HG03520 (cell line): ENCODE data around the gene POLE4.
A peak's percentile ranks its signal among the peaks of the same experiment; 100 is the strongest.

Experiments used
- ATAC-seq: cut with Tn5 transposase; IDR thresholded peaks from one replicate; pipeline ENCODE4 v1.9.1; 2021; ENCODE audit warnings: mild to moderate bottlenecking, moderate library complexity; ENCODE audit not compliant: unreplicated experiment

The POLE4 gene

GRCh38 chr2:74958274-74959105, at the start of gene POLE4:
TSS of gene POLE4 (plus strand) at chr2:74958643. CDS start at chr2:74958680, 37 bp downstream.
- ATAC-seq, result peak; percentile 91

DNA sequence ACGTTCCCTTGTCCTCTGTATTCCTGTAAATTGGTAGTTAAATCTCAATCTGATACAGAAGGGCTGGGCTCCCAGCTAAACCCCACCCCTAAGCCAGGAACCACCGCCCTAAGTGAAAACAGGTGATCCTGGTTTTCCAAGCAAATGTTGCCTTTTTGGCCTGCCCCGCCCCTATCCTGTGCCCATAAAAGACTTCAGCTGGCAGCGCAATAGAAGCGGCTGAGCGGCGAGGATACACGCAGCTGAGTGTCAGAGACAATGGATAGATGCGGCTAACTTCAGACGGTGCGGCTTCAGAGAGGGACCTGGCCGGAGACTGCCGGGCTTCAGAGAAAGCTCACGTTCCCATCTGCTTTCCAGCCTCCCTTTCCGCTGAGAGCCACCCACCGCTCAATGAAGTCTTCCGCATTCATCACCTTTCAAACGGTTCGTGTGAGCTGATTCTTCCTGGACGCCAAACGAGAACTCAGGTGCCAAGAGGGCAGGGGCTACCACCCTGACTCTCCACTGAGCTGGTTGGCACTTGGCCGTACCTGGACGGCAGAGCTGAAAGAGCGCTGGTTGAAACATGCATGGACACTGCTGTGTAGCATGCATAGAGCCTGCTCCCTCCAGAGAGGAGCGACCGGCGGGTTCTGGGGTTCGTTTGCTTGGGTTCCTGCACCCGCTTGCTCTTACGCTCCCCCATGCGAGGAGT, 49.5 kb upstream of the POLE4 start:
- ATAC-seq, result no peak

GRCh38 chr2:74910245-74910644, 48.2 kb upstream of the POLE4 start:
- no peak for ATAC-seq

DNA sequence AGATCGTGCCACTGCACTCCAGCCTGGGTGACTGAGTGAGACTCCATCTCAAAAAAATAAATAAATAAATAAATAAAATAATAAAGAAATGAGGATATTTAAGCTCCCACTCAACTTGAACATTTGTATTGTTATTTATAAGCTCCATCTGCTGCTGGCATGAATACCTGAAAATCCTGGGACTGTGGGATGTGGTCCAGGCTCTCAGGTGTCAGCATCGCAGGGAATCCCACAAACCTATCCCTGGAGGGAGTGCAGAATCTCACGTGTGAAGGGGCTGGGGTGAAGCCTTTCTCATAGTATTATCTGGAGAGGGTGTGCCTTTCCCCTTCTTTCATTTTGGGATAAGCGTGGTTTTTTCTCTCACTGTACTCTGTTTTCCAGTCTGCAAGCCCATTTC, 47.4 kb upstream of the POLE4 start:
- no peak for ATAC-seq

DNA sequence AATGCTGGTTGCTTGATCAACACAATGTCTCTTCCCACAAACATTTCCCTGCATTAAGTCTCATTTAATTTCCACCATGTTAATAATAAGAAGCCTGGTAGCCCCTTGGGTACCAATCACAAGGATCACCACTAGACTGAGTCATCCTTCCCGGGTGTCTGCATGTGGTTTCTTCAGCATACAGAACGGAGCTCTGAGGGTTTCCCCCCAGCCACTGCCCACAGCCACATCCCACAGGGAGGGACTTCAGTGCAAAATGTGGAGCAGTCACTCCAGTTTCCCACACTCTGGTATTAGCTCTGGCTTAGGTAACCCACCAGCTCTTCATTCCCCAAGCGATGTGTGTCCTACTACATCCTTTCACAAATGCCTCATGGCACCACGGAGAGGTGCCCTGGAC, 42.7 kb upstream of the POLE4 start:
- no peak for ATAC-seq

DNA sequence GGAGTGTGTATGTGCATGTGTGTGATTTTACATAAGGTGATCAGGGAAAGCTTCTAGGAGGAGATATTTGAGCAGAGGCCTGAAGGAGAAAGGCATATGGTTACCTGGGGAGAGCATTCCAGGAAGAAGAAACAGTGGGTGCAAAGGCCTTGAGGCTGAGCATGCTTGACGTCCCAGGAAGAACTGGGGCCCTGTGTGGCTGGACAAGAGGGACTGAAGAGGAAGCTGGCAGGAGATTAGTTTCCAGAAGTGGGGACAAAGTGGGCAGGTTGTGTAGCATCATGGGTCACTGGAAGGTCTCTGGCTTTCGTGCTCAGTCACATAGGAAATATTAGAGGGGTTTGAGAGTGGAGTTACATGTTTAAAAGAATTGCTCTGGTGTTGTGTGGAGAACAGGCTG, 42.0 kb upstream of the POLE4 start:
- ATAC-seq, result no peak

DNA sequence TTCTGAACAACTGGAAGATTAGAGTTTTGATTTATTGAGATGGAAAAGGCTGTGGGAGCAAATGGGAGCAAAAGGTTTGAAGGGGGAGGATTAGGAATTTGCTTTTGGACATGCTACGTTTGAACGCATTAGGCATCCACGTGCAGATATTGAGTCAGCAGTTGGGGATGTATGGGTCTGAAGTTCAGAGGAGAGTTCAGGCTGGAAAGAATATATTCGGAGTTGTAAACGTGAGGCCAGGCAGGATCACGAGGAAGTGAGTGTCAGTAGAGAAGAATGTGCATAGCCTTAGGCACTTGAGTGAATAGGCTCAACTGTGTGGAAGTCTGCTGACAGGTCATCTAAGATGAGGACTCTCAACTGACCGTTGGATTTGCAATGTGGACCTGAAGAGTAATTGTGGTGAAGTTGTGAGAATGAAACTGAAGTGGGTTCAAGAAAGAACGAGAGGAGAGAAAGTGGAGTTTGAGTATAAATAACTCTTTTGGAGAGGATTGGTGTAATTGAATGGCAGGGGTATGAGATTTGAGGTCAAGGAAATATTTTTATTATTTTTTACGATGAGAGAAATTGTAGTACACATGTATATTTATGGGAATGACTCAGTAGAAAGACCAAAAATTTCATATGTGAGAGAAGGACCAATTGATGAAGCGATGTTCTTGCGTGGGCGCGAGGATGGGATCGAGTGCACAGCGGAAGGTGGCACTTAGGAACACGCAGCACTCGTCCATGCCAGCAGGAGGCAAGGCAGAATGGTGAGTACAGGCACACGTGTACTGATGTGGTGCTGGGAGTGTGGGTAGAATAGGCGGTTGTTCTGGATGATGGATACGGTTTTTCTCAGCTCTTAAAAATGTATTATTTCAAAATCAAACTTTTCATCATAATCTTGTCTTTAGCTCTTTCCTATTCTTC, 40.5 kb upstream of the POLE4 start:
- no peak for ATAC-seq

GRCh38 chr2:74919827-74920226, 38.6 kb upstream of the POLE4 start:
- ATAC-seq, result no peak

- ATAC-seq, result no peak
These were observed 37.2 kb upstream of the POLE4 start for GRCh38 chr2:74921236-74921736.

DNA sequence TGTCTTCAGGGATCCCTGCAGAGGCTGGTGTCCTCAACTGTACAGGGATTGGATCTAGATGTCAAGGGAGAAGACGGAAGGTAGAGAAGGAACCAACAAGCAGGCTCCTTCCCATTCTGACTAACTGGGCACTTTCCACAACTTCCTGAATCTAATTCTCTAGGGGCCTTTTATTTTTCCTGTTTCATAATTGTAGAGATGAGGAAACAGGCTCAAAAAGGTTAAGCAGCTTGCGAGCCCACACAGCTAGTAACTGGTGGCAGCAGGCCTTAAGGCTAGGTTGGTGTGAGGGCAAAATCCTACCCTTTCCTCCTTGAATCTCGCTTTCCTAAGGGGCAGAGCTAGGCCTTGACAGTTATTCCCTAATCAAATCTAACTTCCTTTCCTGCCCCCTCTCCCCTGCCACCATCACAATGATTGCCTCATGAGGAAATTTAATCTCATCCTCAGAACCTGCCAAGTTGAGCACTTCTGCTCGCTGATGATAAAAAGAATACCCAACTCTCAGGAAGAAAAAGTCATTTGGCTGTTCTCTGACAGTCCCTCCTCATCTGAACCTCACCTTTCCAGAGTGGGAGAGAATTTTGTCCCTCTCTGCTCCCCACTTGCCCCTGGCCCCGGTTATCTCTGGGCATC, 35.7 kb upstream of the POLE4 start:
- ATAC-seq, result no peak

GRCh38 chr2:74924463-74925265, 33.8 kb upstream of the POLE4 start:
- no peak for ATAC-seq

DNA sequence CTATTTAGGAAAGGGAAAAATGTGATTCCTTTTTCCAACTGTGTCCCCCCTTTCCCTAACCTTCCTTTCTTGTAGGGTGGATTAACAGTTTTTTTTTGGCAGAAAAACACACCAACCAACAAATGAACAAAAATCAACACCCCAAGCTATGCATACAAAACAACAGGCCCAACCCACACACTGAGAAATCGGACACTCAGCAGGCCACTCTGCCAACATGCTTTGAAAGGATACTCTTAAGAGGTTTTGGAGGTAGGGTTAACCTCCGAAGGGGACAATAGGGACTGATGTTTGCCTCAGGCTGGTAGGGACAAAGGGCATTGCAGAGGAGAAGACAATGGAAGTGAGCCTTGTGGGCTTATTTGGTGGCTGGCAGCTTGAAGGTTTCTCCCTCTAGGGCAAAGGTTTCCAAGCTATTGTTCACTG, 33.1 kb upstream of the POLE4 start:
- no peak for ATAC-seq

DNA sequence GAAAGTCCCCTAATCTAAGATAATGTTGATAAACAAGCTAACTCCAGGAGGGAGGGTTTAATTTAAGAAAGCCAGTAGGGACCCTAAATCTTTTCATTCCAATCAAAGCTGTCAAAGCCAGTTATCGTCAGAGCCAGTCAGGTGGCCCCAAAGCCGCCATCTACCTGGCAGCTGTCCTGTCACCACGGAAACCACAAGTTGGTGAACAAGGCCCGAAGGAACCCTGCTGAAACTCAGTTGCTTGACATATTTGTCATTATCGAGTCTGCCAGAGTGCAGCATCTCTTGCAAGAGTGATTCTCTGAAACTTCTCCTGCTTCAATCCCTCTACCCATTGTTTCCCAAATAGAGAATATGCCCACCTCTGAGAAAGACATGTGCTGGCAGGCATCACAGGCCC, 30.8 kb upstream of the POLE4 start:
- ATAC-seq, result no peak

DNA sequence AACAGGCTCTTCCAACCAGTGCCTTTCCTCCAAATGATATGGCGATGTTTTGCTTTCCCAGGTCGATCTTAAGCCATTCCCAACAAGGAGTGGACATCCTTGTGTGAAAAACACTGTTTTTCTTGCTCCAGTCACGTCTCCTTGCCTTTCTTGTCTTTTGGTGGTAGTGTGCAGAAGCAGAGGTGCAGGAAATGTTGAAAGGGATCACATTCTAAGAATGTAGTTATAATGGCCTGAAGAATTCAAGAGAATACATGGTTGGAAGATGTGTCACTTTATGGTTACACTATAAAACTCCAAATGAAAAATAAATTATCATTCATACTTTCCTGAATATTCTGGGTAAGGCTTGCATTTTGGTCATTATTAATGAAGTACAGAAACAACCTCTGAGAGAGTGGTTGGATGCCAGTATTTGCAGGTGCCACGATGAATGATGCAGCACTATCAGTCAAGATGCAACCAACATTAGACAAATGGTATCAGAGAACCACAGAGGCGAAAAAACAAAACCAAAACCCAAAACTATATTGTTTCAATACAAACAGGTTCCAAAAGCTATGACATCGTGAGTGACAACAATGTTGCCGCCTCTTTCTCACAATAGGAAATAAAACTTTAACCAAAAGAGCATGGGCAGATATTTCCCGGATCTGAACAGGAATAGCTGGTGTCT, 27.5 kb upstream of the POLE4 start:
- no peak for ATAC-seq

GRCh38 chr2:74931940-74932339, 26.5 kb upstream of the POLE4 start:
- no peak for ATAC-seq

DNA sequence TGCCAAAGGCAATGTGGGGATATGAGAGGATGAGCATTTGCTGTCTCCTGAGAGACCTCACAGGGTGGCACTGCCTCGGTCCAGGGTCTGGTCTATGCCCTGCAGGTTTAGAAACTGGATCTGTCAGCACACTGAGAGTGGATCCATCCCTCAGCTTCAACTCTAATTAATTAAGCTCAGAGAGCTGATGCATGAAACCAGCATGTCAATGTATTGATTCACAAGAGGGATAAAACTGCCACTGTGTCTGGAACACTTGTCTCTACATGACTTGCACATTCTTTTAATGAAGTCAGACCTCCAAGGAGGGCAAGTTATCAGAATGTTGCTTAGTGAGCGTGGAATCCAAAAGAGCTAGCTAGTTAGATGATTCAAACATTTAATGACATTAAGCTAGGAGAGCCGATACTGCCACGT, 22.5 kb upstream of the POLE4 start:
- ATAC-seq, result no peak

GRCh38 chr2:74937221-74937880, 21.1 kb upstream of the POLE4 start:
- ATAC-seq, result no peak

DNA sequence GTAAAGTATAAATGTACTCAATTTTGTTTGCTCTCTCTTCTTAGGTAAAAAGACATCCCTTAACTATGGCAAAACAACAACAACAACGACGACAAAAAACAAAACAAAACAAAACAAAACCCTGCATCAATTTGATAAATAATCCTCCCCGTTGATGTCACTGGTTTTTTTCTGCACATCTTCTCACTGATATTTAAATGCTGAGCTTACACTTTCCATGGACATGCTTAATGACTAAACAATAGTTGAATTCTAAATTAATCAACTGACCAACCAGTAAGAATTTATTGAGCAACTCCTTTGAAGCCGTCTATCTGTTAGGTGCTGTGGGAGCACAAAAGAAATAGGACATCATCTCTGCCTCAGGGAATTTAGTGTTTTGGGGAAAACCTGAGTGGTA, 20.2 kb upstream of the POLE4 start:
- no peak for ATAC-seq
